GM19455 (cell line): ENCODE measurements around the gene CST8.

Experiments
- ATAC-seq: cut with Tn5 transposase; IDR thresholded peaks from one replicate; pipeline ENCODE4 v1.9.1; 2021; ENCODE audit not compliant: unreplicated experiment

The CST8 gene

DNA sequence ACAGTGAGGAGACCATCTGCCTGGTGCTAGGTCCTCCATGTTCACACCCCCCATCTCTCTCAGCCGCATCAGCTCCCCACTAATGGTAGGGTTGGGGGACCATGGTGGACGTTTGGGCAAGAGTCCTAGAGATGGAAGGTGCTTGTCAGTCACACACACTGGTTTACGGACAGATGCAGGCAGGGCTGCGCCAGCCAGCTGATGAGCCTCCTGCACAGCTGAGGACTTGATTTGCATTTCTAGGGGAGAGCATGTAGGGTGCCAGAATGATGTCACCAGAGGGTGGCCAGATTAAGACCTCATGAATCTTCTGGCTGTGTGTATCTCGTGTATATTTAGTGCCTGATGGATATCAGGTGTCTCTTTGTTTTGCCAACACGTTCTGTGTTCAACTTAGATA lies 28.6 kb downstream of the CST8 start:
- no peak for ATAC-seq

DNA sequence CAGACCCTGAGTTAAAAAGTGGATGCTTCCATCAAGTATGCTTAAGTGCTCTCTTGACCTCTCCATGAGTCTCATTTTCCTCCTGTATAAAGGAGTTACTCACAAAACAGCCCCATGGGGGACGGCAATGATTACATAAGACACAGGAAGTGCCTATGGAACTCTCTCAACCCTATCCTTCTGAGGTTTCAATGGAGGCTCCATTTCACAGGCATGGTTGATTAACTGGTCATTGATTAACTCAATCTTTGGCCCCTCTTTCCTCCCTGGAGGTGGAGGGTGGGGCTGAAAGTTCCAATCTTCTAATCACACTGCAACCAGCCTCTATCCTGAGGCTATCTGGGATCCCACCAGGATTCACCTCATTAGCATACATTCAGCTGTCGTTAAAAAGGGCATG lies 29.3 kb downstream of the CST8 start:
- no peak for ATAC-seq

DNA sequence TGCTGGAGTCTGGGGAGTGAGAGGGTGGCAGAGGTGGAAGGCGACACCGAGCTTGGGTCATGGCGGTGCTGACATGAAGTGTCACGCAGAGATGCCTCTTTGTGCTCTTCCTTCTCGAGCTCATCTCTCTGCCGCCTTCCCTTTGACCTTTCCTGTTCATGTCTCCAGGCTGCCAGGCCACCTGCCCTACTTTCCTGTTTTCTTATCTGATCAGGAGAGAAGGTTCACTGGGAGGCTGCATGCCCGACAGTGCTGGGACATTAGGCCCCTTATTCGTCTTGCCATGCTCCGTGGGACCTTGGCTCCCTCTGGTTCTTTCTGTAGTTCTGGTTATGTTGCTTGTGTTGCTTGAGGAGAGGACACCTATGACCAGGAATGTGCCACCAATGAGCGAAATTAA lies 33.2 kb downstream of the CST8 start:
- ATAC-seq: no peak

DNA sequence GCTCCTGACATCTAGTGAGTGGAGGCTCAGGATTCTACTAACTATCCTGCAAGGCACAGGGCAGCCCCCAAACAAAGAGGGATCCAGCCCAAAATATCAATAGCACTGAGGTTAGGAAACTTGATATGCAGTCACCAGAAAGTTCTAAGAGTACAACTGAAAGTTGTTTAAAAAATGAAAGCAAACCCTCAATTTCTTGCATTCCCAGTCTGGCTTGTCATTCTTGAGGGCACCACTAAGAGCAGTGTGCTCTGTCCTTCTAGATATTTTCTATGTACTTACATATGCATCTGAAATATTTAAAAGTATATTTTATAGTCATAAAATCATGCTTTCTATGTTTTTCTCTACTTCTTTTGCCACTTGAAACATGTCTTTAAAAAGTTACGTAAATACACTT lies 35.9 kb downstream of the CST8 start:
- no peak for ATAC-seq

DNA sequence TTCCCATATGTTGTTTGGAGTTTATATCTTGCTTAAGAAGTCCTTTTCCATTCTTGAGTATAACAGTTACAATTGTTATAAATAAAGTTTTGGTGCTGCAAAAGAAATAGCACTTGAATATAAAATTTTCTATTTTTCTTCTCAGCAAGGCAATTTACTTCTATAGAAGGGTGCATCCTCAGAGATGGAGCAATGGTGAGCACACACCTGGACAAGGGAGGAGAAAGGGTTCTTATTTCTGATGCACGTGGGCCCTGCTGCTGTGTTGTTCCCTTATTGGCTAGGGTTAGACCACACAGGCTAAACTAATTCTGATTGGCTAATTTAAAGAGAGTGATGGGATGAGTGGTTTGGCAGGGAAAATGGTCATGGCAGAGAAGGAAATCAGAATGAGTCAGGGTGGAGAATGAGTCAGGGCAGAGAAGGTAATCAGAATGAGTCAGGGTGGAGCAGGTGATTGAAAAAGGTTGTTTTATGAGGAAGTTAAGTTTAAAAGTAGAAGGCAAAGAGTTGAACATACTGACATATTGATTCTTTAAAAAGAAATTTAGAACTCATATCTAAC lies 38.0 kb downstream of the CST8 start:
- no peak for ATAC-seq

DNA sequence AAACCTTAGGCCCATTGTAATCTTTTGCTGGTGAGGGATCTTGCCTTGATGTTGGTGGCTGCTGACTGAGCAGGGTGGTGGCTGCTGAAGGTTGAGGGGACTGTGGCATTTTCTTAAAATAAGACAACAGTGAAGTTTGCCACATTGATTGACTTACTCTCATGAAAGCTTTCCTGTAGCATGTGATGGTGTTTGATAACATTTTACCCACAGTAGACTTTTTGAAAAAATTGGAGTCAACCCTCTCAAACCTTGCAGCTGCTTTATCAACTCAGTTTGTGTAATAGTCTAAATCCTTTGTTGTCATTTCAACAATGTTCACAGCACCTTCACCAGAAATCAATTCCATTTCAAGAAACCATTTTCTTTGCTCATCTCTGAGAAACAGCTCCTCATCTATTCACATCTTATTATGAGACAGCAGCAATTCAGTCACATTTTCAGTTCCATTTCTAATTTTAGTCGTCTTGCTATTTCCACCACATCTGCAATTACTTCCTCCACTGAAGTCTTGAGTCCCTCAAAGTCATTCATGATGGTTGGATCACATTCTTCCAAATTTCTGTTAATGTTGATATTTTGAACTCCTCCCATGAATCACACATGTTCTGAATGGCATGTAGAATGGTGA lies 40.1 kb downstream of the CST8 start:
- no peak for ATAC-seq

DNA sequence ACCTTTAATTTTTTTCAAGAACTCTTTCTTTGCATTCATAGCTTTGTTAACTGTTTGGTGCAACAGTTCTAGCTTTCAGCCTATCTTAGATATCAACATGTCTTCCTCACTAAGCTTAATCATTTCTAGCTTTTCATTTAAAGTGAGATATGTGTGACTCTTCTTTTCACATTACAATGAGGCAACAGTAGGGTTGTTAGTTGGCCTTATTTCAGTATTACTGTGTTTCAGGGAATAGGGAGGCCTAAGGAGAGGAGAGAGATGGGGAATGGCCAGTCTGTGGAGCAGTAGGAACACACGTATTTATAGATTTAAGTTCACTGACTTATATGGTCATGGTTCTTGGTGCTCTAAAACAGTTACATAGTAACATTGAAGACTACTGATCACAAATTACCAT lies 41.6 kb downstream of the CST8 start:
- no peak for ATAC-seq

DNA sequence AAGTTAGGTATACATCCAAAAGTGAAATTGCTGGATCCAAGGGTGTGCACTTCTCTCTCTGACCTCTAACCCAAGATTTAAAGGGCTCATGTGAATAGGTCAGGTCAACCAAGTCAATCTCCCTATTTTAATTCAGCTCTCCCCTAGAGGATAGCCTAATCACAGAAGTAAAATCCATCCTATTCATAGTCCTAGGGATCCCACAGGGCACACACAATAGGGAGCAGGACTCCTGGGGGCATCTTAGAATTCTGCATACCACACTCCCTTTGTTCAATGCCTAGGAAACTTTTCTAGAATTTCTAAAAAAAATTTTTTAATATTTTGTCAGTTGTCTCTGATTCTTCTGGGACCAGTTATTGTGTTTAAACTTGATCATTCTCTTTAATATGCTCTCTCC lies 42.2 kb downstream of the CST8 start:
- no peak for ATAC-seq

DNA sequence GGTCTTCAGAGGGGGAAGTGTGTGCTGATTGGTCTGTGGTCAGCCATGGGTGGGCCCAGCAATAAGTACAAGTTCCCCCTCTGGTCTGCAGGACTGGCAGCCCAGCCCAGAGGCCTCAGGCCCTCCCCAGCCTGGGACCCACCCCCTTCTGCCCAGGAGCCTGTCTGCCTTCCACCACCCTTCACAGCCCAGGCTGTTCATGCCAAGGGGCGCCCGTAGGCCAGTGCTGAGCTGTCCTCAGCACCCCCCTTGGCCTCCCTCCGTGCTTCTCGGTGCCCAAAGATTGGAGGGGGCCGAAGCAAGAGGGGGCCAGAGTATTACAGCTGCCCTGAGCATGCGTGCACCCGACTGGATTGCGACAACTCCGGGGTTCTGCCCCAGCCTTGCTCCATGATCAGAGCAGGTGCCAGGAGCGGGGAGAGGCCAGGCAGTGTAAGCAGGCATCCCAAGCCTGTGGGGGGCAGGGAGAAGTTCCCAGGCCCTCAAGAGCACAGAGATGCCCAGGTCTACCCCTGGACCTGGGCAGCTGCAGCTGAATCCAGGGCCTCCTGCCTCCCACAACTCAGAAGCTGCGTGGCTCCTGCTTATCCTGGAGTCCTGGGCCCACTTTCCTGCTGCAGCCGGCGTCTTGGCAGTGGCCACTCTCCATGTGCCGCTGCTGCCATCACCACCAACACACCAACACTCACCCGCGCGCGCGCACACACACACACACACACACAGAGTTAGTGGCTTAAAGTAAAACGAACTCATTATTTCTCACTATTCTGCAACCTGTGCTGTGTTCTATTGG lies 44.1 kb downstream of the CST8 start:
- no peak for ATAC-seq

DNA sequence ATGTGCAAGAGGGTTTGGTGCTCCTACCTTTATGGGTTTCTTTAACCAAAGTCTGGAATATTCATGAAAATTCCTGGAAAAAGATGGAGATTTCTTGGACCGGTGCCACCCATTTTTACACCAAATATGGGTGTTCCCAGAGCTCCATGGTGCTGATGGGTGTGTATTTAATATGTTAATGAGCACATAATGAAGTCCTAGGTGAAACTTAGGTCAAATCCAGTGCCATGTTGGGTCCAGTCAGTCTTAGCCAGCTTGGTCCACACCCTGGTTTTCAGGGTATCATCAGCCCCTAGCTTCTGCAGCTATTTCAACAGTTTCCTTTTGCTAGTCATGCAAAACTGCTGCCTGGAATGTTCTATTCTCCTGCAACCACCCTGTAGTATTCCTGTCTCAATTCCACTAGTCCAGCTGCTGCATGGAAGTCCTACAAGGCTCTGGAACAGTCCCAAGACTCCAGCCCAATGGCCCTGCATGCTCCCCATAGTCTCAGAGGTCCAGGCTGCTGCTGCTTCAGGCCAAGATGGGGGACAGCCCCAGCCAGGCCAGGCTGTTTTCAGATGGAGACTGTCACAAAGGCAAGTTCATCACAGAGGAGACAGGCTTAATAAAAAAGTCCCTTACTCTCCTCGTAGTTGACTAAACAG lies 45.5 kb downstream of the CST8 start:
- no peak for ATAC-seq

DNA sequence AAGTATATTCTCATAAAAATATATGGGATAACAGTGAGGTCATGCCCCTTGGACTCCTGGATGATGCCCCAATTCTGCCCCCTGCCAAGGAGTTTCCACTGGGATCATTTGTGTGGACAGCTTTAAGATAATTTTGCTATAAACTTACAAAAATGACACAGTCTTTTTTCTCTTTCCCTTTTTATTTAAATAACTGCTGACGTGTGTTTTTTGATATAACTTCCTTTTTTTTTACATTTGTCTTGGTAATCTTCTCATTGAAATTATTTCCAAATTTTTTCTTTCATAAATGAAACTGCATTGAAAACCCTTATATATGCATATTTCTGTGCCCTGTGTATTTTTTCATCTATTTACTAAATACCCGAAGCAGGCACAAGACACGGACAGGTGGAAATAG lies 46.1 kb downstream of the CST8 start:
- no peak for ATAC-seq

DNA sequence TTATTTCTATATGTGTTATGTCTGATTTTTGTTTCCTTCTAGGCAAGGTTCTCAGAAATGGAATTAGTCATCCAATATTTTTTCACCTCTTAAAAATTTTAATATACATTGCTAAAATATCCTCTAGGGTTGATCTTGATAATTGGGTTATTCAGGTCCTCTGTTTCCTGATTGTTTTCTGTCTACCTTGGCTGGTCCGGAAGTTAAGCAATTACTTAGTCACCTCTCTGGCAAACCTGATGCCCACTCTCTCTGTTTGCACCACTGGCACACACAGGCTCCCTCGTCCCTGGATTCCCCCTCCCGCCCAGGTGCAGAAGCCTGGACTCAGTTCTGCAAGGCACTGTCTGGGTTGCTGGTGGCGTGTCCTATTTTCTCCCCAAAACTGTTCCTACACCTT lies 49.7 kb downstream of the CST8 start:
- no peak for ATAC-seq

DNA sequence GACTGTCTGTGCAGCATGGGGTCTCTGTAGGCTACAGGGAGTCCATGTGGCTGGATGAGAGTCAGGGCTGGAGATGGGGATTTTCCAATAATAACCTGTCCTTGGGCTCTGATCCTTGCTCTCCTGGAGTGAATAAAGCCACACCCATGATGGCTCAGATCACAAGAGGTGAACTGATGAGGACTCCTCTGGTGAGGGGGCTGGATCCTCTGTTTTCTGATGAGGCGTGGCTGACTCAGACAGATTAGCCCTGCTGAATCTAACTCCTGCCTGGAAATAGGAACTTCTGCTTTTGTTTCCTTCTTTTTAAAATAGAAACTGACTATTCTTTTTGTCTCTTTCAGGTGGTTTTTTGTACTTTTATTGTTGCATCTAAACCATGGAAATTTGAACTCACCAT lies 50.4 kb downstream of the CST8 start:
- ATAC-seq: no peak

DNA sequence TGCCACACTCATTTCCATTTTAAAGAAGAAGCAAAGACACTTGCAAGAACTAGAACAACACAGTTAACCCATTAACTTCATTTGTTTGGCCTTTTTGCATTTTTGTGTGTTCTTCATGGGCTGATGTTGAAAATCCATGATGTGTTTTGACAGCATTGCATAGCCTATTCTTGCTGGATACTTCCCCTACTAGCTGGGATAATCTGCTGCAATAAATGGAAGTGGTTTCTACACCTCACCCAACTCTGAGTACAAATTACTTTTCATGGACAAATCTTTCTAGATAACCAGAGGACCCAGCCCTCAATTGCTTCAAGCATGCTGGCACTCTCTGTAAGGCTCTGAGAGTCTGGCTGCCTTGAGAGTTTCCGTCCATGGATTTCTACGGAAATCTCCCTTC lies 50.9 kb downstream of the CST8 start:
- no peak for ATAC-seq

DNA sequence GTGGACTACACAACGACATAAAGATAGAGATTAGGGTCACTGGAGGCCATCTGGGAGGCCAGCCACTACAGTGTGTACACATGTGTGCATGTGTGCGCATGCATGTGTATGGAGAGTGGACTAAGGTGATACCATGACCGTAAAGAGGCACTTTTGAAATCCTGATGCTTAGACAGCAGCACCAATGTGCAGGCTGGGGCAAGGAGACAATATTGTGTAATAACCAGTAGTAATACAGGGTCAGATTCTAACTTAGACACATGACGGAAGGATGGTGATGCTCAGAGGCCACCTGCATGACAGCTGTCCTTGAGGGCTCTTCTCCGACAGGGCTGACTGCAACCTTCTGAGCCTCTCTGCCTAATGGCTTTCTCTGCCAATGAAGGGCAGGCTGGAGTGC lies 51.9 kb downstream of the CST8 start:
- ATAC-seq: no peak

DNA sequence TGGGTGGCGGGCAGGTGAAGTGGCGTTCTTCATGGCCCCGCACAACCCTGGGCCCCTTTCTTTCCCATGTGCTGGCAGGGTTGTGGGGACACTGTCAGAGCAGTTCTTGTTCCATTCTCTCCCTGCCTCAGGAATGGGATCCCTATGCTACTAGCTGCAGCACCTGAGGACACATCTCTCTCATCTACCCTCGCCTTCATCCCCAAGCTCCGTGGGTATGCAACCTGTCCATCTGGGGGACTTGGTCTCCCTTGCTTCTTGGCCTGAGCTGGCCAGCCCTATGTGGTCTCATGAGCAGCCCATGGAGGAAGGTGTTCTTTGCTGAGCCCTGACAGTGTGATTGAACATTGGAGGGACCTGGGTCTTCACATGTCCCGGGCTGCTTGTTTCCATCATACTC lies 53.2 kb downstream of the CST8 start:
- no peak for ATAC-seq
